ENCODE measurements around the gene TTC27.

GRCh38 chr2:32715391-32715841 is 87.6 kb downstream of the TTC27 start:
- TF ChIP-seq CTCF (IDR thresholded peaks at IDR 0.05; ENCODE audit: borderline replicate concordance, extremely low read depth, low read length, poor library complexity, severe bottlenecking) (no peak), EZH2 (IDR thresholded peaks at IDR 0.05; ENCODE audit: borderline replicate concordance, low read depth, low read length, severe bottlenecking) (no peak)

Measured in DND-41 (cell line).